HepG2 (cell line): ENCODE data around the gene CDH2. TPM values are rescaled to one million over a fixed set of nuclear protein-coding genes. Genes with fewer than 3 reads are reported as not detected.

Experiments used
- ATAC-seq: fragments of 200-7000 bp; cut with Tn5 transposase; 3 replicates; pipeline ENCODE4 v1.9.1; 2020; ENCODE audit warnings: mild to moderate bottlenecking, moderate library complexity
- BruUV-seq: library from RNA; stranded (reverse); fragments of 400-500 nt; replicated peaks from 2 replicates; lab custom pipeline; 2021; lab: Mats Ljungman, UMichigan
- CTCF ChIA-PET: fragments of 300-600 bp; formaldehyde crosslinking; extraction: SDS; loops from one replicate; lab custom pipeline; 2021; ENCODE audit warnings: low total read pairs, inconsistent platforms, low intra/inter-chr PET ratio; lab: Yijun Ruan, JAX
- POLR2A ChIA-PET: fragments of 350-600 bp; sonication (Branson Sonifier 250); formaldehyde crosslinking; loops from one replicate; lab custom pipeline; 2020; ENCODE audit warnings: antibody characterized with exemption, inconsistent platforms; lab: Yijun Ruan, JAX
- DNase-seq: peaks from one replicate; pipeline ENCODE4 v3.0.0-alpha.2; 2015; ENCODE audit warnings: low spot score
- FAIRE-seq: peaks from 3 replicates; lab custom pipeline; 2011; peaks lifted over from hg19 to GRCh38; lab: Jason Lieb, UNC
- H2AFZ ChIP-seq: one replicate; pipeline ENCODE4 v1.6.1; 2011; ENCODE audit warnings: low read length, inconsistent platforms
- H3K27ac ChIP-seq: fragments of 300-600 bp; 3 replicates; pipeline ENCODE4 v1.8.0; 2011; ENCODE audit warnings: mixed run types, mild to moderate bottlenecking, mixed read lengths, low read length, inconsistent platforms; ENCODE audit not compliant: insufficient read depth; ENCODE audit errors: extremely low read length
- H3K27me3 ChIP-seq, 2 experiments: fragments of 200-600 bp in 1 of 2; 2 replicates in 1 of 2; 3 replicates in 1 of 2; pipeline versions ENCODE4 v1.6.0 to v1.8.0; 2011; ENCODE audit warnings: low read length in 2 of 2, mild to moderate bottlenecking in 2 of 2, moderate library complexity in 2 of 2, inconsistent platforms in 1 of 2; ENCODE audit not compliant: insufficient read depth in 2 of 2, control insufficient read depth in 1 of 2
- H3K36me3 ChIP-seq, 2 experiments: fragments of 200-600 bp in 1 of 2; replicated peaks in 1 of 2; 2 replicates in 1 of 2; 3 replicates in 1 of 2; pipeline versions ENCODE4 v1.5.1 to v1.8.0; 2011; ENCODE audit warnings: low read length in 2 of 2, inconsistent platforms in 1 of 2; ENCODE audit not compliant: insufficient read depth in 2 of 2, control insufficient read depth in 1 of 2
- H3K4me1 ChIP-seq: 2 replicates; pipeline ENCODE4 v1.5.1; 2012; ENCODE audit warnings: low read length, inconsistent platforms; ENCODE audit not compliant: insufficient read depth
- H3K4me2 ChIP-seq: 2 replicates; pipeline ENCODE4 v1.6.0; 2011; ENCODE audit warnings: low read depth, low read length, inconsistent platforms
- H3K4me3 ChIP-seq, 3 experiments: fragments of 200-600 bp in 1 of 3; sonication (generic), shearing (Covaris generic) in 1 of 3; replicated peaks in 1 of 3; 2 replicates each; pipeline ENCODE4 v1.5.1; 2011 to 2016; ENCODE audit warnings: low read length in 3 of 3, inconsistent platforms in 2 of 3, low read depth in 2 of 3, mild to moderate bottlenecking in 2 of 3, control low read depth in 1 of 3, mixed read lengths in 1 of 3; ENCODE audit not compliant: insufficient read depth in 1 of 3
- H3K79me2 ChIP-seq: one replicate; pipeline ENCODE4 v1.6.1; 2011; ENCODE audit warnings: low read length, inconsistent platforms; ENCODE audit not compliant: insufficient read depth
- H3K9ac ChIP-seq: 2 replicates; pipeline ENCODE4 v1.6.0; 2011; ENCODE audit warnings: mild to moderate bottlenecking, low read depth, low read length, inconsistent platforms; ENCODE audit not compliant: insufficient read depth
- H3K9me3 ChIP-seq: 2 replicates; pipeline ENCODE4 v1.5.1; 2012; ENCODE audit warnings: mild to moderate bottlenecking, low read length
- H4K20me1 ChIP-seq: 2 replicates; pipeline ENCODE4 v1.6.0; 2011; ENCODE audit warnings: inconsistent platforms, mild to moderate bottlenecking, low read length, moderate library complexity; ENCODE audit not compliant: insufficient read depth
- GLMP ChIP-seq: sonication (generic); formaldehyde crosslinking; IDR thresholded peaks from 2 replicates; pipeline ENCODE4 v1.9.0; 2021; ENCODE audit warnings: missing genetic modification reagents, mild to moderate bottlenecking, borderline replicate concordance
- KLF12 ChIP-seq: sonication (generic); formaldehyde crosslinking; IDR thresholded peaks from 2 replicates; pipeline ENCODE4 v1.4.0; 2020; ENCODE audit warnings: missing genetic modification reagents, borderline replicate concordance
- NKX3-1 ChIP-seq: sonication (generic); formaldehyde crosslinking; IDR thresholded peaks from 2 replicates; pipeline ENCODE4 v1.5.0; 2020; ENCODE audit warnings: missing genetic modification reagents
- NR2F1 ChIP-seq, 2 experiments: fragments of 450-650 bp in 1 of 2; formaldehyde crosslinking in 1 of 2; IDR thresholded peaks; 2 replicates each; pipeline versions ENCODE4 v1.5.0 to v1.6.1; 2016 to 2020; ENCODE audit warnings: mild to moderate bottlenecking in 1 of 2, missing compliant biosample characterization in 1 of 2, missing genetic modification reagents in 1 of 2, moderate library complexity in 1 of 2
- RFX5 ChIP-seq: IDR thresholded peaks from 2 replicates; pipeline ENCODE4 v1.6.1; 2011; ENCODE audit warnings: low read depth, low read length, improper control_type of control experiment
- SIX1 ChIP-seq: sonication (generic); formaldehyde crosslinking; IDR thresholded peaks from 2 replicates; pipeline ENCODE4 v1.4.0; 2020; ENCODE audit warnings: missing genetic modification reagents, borderline replicate concordance
- TMF1 ChIP-seq: sonication (generic); formaldehyde crosslinking; IDR thresholded peaks from 2 replicates; pipeline ENCODE4 v1.8.1; 2022; ENCODE audit warnings: low read depth, missing genetic modification reagents
- ZBTB37 ChIP-seq: sonication (generic); formaldehyde crosslinking; IDR thresholded peaks from 2 replicates; pipeline ENCODE4 v1.4.0; 2020; ENCODE audit warnings: mild to moderate bottlenecking, missing genetic modification reagents
- ZFP90 ChIP-seq: sonication (generic); formaldehyde crosslinking; IDR thresholded peaks from 2 replicates; pipeline ENCODE4 v1.8.0; 2022; ENCODE audit warnings: missing genetic modification reagents, mild to moderate bottlenecking, inconsistent platforms, borderline replicate concordance
- ZNF280B ChIP-seq: sonication (generic); formaldehyde crosslinking; IDR thresholded peaks from 2 replicates; pipeline ENCODE4 v1.5.0; 2020; ENCODE audit warnings: missing genetic modification reagents, mild to moderate bottlenecking, borderline replicate concordance
- ZNF773 ChIP-seq: sonication (generic); formaldehyde crosslinking; IDR thresholded peaks from 2 replicates; pipeline ENCODE4 v1.4.0; 2020; ENCODE audit warnings: missing genetic modification reagents, borderline replicate concordance
- WGBS: methylation state at CpG from one replicate; pipeline ENCODE4 v1.1.6; 2017; ENCODE audit warnings: low lambda C conversion rate; 5-methylcytosine and 5-hydroxymethylcytosine counted together
- in situ Hi-C: cut with HindIII; loops from 2 replicates; pipeline ENCODE4 v1.10.0; 2017; ENCODE audit warnings: low pct_unique_long_range_greater_than_20kb; ENCODE audit not compliant: extremely low pct_ligation_motif_present
- intact Hi-C: fragments of 100-400 bp; cut with micrococcal nuclease; formaldehyde crosslinking; loops from one replicate; pipeline ENCODE4 v1.10.0; 2022; ENCODE audit not compliant: unreplicated experiment
- polyA plus RNA-seq, 8 experiments: library from polyadenylated mRNA; depleted of rRNA in 3 of 8; stranded (reverse) in 7 of 8; unstranded in 1 of 8; fragments of >200 nt; fragmentation: Illumina TruSeq in 4 of 8; extraction: Trizol in 4 of 8; gene quantifications; 2 replicates each; pipeline versions ENCODE4 v1.2.1 to v1.2.3, GENCODE V29; 2011 to 2016; ENCODE audit warnings: low read depth in 4 of 8, missing spikeins in 1 of 8, mixed read lengths in 1 of 8; ENCODE audit not compliant: insufficient read depth in 1 of 8
- total RNA-seq, 5 experiments: library from RNA; depleted of rRNA; stranded (reverse); fragments of >200 nt; fragmentation: Illumina TruSeq; extraction: Trizol; gene quantifications; 2 replicates each; pipeline ENCODE4 v1.2.3, GENCODE V29; 2016; ENCODE audit warnings: low read depth in 1 of 5

CDH2 gene
- total and polyA plus RNA-seq, 2 of the 13 experiments (the other 11 are each of a cell fraction or from before 2014, with no cell fraction given) = 18.6 to 36.1 TPM

- CTCF ChIA-PET = no interaction called here
- no TSS peak for BruUV-seq
- 87% methylated on average over 3 of the region's 3 CpGs for WGBS
- no peaks in the 10 kb centered on the region for H3K79me2 ChIP-seq
- peaks cover 5% of the 10 kb centered on the region for H3K4me1 ChIP-seq
- intact Hi-C loops = no loop called here
- H3K9me3 ChIP-seq = no peaks in the 10 kb centered on the region
- peaks cover 10 to 26% of the 10 kb centered on the region in 2 experiments; a peak in 4 of 5 replicates for H3K36me3 ChIP-seq
- TF ChIP-seq ZNF280B (CRISPR knock-in tag) (no peak), TMF1 (CRISPR knock-in tag) (no peak), NR2F1 (CRISPR knock-in tag; IDR thresholded peaks at IDR 0.05) (no peak), KLF12 (CRISPR knock-in tag) (no peak), GLMP (CRISPR knock-in tag) (no peak), ZBTB37 (CRISPR knock-in tag) (no peak), ZFP90 (CRISPR knock-in tag) (no peak), SIX1 (CRISPR knock-in tag) (no peak), NKX3-1 (no peak), RFX5 (no peak), ZNF773 (CRISPR knock-in tag) (no peak)
- in situ Hi-C loops = no loop called here
- FAIRE-seq = no peak
- POLR2A ChIA-PET = interaction anchor here (0.6 kb wide), 1 partner anchor 180 kb away, joined by 3 read pairs; the partner anchor contains the start of gene CDH2
- H3K27ac ChIP-seq = no peak overlapping the region
- no peak overlapping the region for H3K4me2 ChIP-seq
- no peak for ATAC-seq
- no peaks in the 10 kb centered on the region for H3K27me3 ChIP-seq
- no peak overlapping the region for H3K9ac ChIP-seq
- DNase-seq = no peak
- no peak overlapping the region for H2AFZ ChIP-seq
- H4K20me1 ChIP-seq = no peaks in the 10 kb centered on the region
- no peak overlapping the region for H3K4me3 ChIP-seq
These were observed 180.1 kb downstream of the CDH2 start for GRCh38 chr18:27996801-27997272.
